ENCODE measurements around the gene RDH14. TPM values are rescaled to one million over a fixed set of nuclear protein-coding genes. Genes with fewer than 3 reads are reported as not detected.

RDH14 gene
- polyA plus RNA-seq, 3 donors: 14.6 to 18.0 (median 15.9) TPM

GRCh38 chr2:18505703-18506341, 54.6 kb downstream of the RDH14 start:
- WGBS, 3 donors: 61 to 65% (median 65%) methylated on average over 4 of the region's 4 CpGs
- no peak overlapping the region for H3K27ac ChIP-seq (ENCODE audit: low read depth, low read length)

Other genes starting within 250 kb of the RDH14 start
- not detected for gene NT5C1B, start 28.9 kb upstream of the RDH14 start, polyA plus RNA-seq

All from adipose tissue (tissue), 3 donors.